K562 (cell line): ENCODE measurements around the gene CAPN12. TPM values are rescaled to one million over a fixed set of nuclear protein-coding genes. Genes with fewer than 3 reads are reported as not detected.

Source experiments
- ARID1B ChIP-seq: fragments of 450-650 bp; IDR thresholded peaks from 2 replicates; pipeline ENCODE4 v1.6.1; 2016; ENCODE audit warnings: antibody characterized with exemption, mild to moderate bottlenecking, inconsistent platforms
- KDM2B ChIP-seq: fragments of 250-450 bp; sonication (Bioruptor Pico); IDR thresholded peaks from 2 replicates; pipeline ENCODE4 v1.8.0; 2021; ENCODE audit warnings: mild to moderate bottlenecking, moderate library complexity
- NCOA4 ChIP-seq: fragments of 450-650 bp; IDR thresholded peaks from 2 replicates; pipeline ENCODE4 v1.6.1; 2018; ENCODE audit warnings: mild to moderate bottlenecking; ENCODE audit not compliant: partially characterized antibody
- NFIC ChIP-seq: fragments of 450-650 bp; IDR thresholded peaks from 2 replicates; pipeline ENCODE4 v1.6.1; 2017; ENCODE audit warnings: mild to moderate bottlenecking, inconsistent platforms
- PHB ChIP-seq: fragments of 250-450 bp; sonication (Bioruptor Pico); IDR thresholded peaks from 2 replicates; pipeline ENCODE4 v1.5.0; 2021
- SNRNP70 ChIP-seq: fragments of 200-400 bp; formaldehyde crosslinking; optimal IDR thresholded peaks from 2 replicates; pipeline ENCODE3; 2017; ENCODE audit warnings: low read depth, low read length
- SP1 ChIP-seq: sonication (generic); formaldehyde crosslinking; IDR thresholded peaks from 2 replicates; pipeline ENCODE4 v1.8.1; 2022; ENCODE audit warnings: mild to moderate bottlenecking, missing genetic modification reagents
- TAF9B ChIP-seq: fragments of 450-650 bp; IDR thresholded peaks from 2 replicates; pipeline ENCODE4 v1.6.1; 2018; ENCODE audit warnings: mild to moderate bottlenecking; ENCODE audit not compliant: partially characterized antibody
- ZNF146 ChIP-seq: IDR thresholded peaks from one replicate; pipeline ENCODE4 v1.6.1; 2018; ENCODE audit warnings: missing compliant biosample characterization; ENCODE audit not compliant: unreplicated experiment
- ZNF354B ChIP-seq: fragments of 250-450 bp; sonication (Bioruptor Pico); IDR thresholded peaks from 2 replicates; pipeline ENCODE4 v1.4.0; 2020
- ZNF445 ChIP-seq: fragments of 250-450 bp; sonication (Bioruptor Pico); IDR thresholded peaks from 2 replicates; pipeline ENCODE4 v1.4.0; 2020; ENCODE audit warnings: low read depth, mild to moderate bottlenecking, moderate library complexity
- ZSCAN32 ChIP-seq: fragments of 450-650 bp; formaldehyde crosslinking; IDR thresholded peaks from 2 replicates; pipeline ENCODE4 v1.4.0; 2020; ENCODE audit warnings: mild to moderate bottlenecking, moderate library complexity
- polyA plus RNA-seq, 8 experiments: library from polyadenylated mRNA; depleted of rRNA in 4 of 8; stranded (reverse) in 5 of 8; unstranded in 3 of 8; fragments of >200 nt; fragmentation: Nextera tagmentation in 2 of 8; fragmentation: Illumina TruSeq in 1 of 8; extraction: Ambion mirVana in 2 of 8; extraction: Trizol in 1 of 8; gene quantifications; 2 replicates each; pipeline versions ENCODE4 v1.2.1 to v1.2.3, GENCODE V29; 2011 to 2014; ENCODE audit warnings: inconsistent platforms in 1 of 8, missing spikeins in 1 of 8
- total RNA-seq, 7 experiments: library from RNA; depleted of rRNA in 6 of 7; stranded (reverse); fragments of >200 nt in 6 of 7; fragmentation: Illumina TruSeq in 2 of 7; extraction: Trizol in 2 of 7; gene quantifications; 2 replicates each; pipeline versions ENCODE4 v1.2.1 to v1.2.3, GENCODE V29; 2011 to 2021; ENCODE audit warnings: low replicate concordance in 1 of 7
- TF ChIP-seq, protein P1 (sequence below), 2 experiments: fragments of 150-350 bp in 1 of 2; IDR thresholded peaks; 2 replicates each; pipeline ENCODE4 v1.6.1; 2012 to 2016; ENCODE audit warnings: low read depth in 2 of 2, low read length in 2 of 2, mild to moderate bottlenecking in 1 of 2, moderate library complexity in 1 of 2
- TF ChIP-seq, protein P2 (sequence below): fragments of 450-650 bp; IDR thresholded peaks from 2 replicates; pipeline ENCODE4 v1.6.1; 2017; ENCODE audit warnings: antibody characterized with exemption, mild to moderate bottlenecking
- TF ChIP-seq, protein P3 (sequence below): fragments of 250-450 bp; sonication (Bioruptor Pico); IDR thresholded peaks from 2 replicates; pipeline ENCODE4 v1.9.0; 2021; ENCODE audit warnings: mild to moderate bottlenecking
- TF ChIP-seq, protein P4 (sequence below): fragments of 250-450 bp; sonication (Bioruptor Pico); IDR thresholded peaks from 2 replicates; pipeline ENCODE4 v1.8.0; 2021; ENCODE audit warnings: moderate library complexity, mild to moderate bottlenecking, inconsistent platforms

CAPN12 gene
- total and polyA plus RNA-seq, 9 of the 15 experiments (the other 6 are each of a cell fraction or from before 2014, with no cell fraction given): 0.83 to 7.0 (median 1.6) TPM

DNA sequence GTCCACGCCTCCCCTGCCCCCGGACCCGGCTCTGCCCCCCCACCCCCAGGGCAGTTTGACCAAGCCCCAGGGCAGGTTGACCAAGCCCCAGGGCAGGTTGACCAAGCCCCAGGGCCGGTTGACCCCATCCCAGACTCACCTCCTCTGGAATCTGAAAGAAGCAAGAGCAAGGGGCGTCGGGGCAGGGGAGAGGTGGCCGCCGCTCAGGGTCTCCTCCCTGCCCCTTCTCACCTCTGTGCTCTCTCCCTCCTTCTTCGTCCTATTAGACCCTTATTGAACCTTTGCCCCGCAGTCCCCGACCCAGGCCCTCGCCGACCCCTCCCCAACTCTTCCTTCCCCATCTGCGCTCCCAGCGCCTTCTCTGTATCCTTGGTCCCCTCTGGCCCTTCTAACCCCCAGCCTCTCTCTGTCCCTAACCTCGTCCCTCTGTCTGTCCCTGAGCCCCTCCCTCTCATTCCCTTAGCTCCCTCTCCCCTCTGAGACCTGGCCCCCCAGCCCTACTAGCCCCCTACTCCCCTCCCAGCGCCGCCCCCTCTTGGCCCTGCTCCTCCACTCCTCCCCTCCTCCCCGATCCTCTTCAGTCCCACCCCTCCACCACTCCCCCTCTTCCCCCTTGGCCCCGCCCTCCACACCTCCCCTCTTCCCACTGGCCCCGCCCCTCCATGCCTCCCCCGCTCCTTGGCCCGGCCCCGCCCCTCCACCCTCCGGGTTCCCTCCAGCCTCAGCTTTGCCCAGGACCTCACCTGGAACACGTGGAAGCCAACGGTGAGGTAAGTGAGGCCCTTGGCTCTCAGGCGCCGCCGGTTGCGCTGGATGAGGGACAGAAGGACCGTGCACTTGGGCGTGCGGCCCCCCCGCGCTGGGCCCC is 7.6 kb downstream of the CAPN12 start (continued):
- TF ChIP-seq, protein P1, sequence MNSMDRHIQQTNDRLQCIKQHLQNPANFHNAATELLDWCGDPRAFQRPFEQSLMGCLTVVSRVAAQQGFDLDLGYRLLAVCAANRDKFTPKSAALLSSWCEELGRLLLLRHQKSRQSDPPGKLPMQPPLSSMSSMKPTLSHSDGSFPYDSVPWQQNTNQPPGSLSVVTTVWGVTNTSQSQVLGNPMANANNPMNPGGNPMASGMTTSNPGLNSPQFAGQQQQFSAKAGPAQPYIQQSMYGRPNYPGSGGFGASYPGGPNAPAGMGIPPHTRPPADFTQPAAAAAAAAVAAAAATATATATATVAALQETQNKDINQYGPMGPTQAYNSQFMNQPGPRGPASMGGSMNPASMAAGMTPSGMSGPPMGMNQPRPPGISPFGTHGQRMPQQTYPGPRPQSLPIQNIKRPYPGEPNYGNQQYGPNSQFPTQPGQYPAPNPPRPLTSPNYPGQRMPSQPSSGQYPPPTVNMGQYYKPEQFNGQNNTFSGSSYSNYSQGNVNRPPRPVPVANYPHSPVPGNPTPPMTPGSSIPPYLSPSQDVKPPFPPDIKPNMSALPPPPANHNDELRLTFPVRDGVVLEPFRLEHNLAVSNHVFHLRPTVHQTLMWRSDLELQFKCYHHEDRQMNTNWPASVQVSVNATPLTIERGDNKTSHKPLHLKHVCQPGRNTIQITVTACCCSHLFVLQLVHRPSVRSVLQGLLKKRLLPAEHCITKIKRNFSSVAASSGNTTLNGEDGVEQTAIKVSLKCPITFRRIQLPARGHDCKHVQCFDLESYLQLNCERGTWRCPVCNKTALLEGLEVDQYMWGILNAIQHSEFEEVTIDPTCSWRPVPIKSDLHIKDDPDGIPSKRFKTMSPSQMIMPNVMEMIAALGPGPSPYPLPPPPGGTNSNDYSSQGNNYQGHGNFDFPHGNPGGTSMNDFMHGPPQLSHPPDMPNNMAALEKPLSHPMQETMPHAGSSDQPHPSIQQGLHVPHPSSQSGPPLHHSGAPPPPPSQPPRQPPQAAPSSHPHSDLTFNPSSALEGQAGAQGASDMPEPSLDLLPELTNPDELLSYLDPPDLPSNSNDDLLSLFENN (IDR thresholded peaks at IDR 0.05; ENCODE audit: low read depth in 2 of 2, low read length in 2 of 2): no peak
- TF ChIP-seq KDM2B (CRISPR knock-in tag) (no peak), ZSCAN32 (CRISPR knock-in tag) (no peak), TAF9B (no peak), ZNF445 (CRISPR knock-in tag) (no peak), NFIC (no peak), ZNF354B (no peak), ARID1B (no peak), SP1 (peak; percentile 30), PHB (no peak), SNRNP70 (no peak), ZNF146 (CRISPR knock-in tag) (no peak), NCOA4 (peak; percentile 15)
- TF ChIP-seq, protein P2, sequence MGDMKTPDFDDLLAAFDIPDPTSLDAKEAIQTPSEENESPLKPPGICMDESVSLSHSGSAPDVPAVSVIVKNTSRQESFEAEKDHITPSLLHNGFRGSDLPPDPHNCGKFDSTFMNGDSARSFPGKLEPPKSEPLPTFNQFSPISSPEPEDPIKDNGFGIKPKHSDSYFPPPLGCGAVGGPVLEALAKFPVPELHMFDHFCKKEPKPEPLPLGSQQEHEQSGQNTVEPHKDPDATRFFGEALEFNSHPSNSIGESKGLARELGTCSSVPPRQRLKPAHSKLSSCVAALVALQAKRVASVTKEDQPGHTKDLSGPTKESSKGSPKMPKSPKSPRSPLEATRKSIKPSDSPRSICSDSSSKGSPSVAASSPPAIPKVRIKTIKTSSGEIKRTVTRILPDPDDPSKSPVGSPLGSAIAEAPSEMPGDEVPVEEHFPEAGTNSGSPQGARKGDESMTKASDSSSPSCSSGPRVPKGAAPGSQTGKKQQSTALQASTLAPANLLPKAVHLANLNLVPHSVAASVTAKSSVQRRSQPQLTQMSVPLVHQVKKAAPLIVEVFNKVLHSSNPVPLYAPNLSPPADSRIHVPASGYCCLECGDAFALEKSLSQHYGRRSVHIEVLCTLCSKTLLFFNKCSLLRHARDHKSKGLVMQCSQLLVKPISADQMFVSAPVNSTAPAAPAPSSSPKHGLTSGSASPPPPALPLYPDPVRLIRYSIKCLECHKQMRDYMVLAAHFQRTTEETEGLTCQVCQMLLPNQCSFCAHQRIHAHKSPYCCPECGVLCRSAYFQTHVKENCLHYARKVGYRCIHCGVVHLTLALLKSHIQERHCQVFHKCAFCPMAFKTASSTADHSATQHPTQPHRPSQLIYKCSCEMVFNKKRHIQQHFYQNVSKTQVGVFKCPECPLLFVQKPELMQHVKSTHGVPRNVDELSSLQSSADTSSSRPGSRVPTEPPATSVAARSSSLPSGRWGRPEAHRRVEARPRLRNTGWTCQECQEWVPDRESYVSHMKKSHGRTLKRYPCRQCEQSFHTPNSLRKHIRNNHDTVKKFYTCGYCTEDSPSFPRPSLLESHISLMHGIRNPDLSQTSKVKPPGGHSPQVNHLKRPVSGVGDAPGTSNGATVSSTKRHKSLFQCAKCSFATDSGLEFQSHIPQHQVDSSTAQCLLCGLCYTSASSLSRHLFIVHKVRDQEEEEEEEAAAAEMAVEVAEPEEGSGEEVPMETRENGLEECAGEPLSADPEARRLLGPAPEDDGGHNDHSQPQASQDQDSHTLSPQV: no peak
- TF ChIP-seq, protein P3, sequence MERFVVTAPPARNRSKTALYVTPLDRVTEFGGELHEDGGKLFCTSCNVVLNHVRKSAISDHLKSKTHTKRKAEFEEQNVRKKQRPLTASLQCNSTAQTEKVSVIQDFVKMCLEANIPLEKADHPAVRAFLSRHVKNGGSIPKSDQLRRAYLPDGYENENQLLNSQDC (CRISPR knock-in tag): no peak
- TF ChIP-seq, protein P4, sequence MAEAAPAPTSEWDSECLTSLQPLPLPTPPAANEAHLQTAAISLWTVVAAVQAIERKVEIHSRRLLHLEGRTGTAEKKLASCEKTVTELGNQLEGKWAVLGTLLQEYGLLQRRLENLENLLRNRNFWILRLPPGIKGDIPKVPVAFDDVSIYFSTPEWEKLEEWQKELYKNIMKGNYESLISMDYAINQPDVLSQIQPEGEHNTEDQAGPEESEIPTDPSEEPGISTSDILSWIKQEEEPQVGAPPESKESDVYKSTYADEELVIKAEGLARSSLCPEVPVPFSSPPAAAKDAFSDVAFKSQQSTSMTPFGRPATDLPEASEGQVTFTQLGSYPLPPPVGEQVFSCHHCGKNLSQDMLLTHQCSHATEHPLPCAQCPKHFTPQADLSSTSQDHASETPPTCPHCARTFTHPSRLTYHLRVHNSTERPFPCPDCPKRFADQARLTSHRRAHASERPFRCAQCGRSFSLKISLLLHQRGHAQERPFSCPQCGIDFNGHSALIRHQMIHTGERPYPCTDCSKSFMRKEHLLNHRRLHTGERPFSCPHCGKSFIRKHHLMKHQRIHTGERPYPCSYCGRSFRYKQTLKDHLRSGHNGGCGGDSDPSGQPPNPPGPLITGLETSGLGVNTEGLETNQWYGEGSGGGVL (CRISPR knock-in tag): no peak
